ENCODE results near the gene B3GALT6. TPM values are rescaled to one million over a fixed set of nuclear protein-coding genes. Genes with fewer than 3 reads are reported as not detected.

The B3GALT6 gene
- total and polyA plus RNA-seq, 11 donors: 6.7 to 21.4 (median 11.2) TPM

DNA sequence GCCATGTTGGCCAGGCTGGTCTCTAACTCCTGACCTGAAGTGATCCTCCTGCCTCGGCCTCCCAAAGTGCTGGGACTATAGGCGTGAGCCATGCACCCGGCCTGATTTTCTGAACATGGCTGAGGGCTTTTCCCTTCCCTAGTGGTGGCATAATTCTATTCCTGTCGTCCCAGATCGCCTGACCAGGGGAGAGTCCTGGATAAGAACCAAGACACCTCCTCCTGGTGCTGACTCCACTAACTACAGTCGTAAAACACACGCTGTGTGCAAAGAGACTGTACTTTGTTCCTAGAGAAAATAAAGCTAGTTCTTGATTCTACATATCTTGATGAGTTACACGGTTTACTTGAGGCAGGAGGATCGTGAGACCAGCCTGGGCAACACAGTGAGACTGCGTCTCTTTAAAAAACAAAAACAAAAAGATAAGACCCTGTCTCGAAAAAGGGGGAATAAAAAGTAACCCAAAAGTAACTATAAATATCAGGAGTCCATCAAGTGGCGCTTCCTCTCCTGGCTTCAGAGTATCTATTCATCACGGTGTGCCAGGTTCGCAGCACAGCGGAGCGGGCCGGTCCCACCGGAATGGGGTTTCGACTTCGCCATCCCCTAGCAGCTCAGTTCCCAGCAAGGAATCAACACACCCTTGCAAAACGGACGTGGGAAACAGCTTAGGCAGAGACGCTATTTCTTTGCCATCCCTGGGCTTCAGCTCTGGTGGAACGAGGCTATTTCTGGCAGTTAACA is 1.2 kb upstream of the B3GALT6 start:
- intact Hi-C loops (cut with DNase I): loop anchor here in 6 of 10 donors (1.0 to 10.0 kb wide), 5 partner anchors 41 to 114 kb away; partner anchors contain the start of genes C1orf159 (in 2 of the 6) and UBE2J2 (in 2 of the 6)

DNA sequence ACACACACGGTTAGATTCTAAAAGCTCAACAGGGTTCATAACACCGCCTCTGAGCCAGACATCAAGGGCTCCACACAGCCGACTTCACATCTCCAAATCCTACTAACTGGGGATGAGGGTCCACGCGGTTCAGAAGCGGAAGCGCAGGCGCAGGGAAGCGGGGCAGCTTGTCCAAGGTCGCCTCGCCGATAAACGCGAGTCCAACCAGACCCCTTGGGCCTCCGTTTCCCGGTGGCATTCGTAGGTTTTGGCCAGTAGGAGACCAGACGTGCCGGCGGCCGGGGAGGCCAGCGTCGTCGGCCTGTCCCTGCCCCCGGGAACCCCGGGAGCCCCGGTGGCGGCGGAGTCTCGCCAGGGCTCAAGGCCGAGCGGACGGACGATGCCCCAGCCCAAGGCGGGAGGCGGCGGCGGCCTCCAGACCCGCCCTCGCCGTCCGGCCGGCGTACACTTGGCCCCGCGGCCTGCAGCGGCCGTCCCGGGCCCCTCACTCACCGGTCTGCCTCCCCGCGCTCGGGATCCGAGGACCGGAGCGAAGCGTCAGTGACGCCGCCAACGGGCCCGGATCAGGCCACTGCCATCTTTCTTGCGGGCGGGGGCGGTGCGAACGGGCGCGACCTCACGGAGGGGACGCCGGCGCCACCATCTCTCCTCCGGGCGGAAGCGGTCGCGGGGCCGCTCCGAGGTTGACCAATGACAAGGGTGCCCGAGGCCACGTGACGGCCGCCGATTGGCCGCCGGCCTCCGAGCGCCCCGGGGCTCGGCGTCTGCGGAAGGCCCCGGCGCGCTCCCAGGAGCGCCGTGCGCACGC is 433 bp upstream of the B3GALT6 start, which contains the start of gene SDF4:
SDF4 (minus strand) TSS at position 602 of the 808 bp plus-strand sequence. CDS start 3,229 bp downstream, outside the sequence.
- Histone ChIP-seq H3K36me3 (peaks cover 0 to 38% (median 22%) of the 10 kb centered on the region in 9 donors), H3K9me3 (no peaks in the 10 kb centered on the region), H3K27me3 (no peaks in the 10 kb centered on the region), H3K4me1 (peaks cover 8 to 49% (median 31%) of the 10 kb centered on the region in 12 donors), H3K27ac (peak within 1 kb of the TSS; percentile 92 to 99 (median 97)), H3K4me3 (peak within 1 kb of the TSS; percentile 81 to 100 (median 98))
- DNase-seq (peak; percentile 97 to 99 (median 98)), ATAC-seq (peak; percentile 96 to 98 (median 97))
- intact Hi-C loops (cut with DNase I): loop anchor here in 6 of 10 donors (1.0 to 10.0 kb wide), 6 partner anchors 41 to 114 kb away; partner anchors contain the start of genes UBE2J2 (in 3 of the 6) and C1orf159 (in 2 of the 6)
- WGBS, 4 donors: 0% methylated on average over 18 to 99 of the region's 99 CpGs
- no peak for TF ChIP-seq POLR2A (IDR thresholded peaks at IDR 0.05)
- TF ChIP-seq, protein P1, sequence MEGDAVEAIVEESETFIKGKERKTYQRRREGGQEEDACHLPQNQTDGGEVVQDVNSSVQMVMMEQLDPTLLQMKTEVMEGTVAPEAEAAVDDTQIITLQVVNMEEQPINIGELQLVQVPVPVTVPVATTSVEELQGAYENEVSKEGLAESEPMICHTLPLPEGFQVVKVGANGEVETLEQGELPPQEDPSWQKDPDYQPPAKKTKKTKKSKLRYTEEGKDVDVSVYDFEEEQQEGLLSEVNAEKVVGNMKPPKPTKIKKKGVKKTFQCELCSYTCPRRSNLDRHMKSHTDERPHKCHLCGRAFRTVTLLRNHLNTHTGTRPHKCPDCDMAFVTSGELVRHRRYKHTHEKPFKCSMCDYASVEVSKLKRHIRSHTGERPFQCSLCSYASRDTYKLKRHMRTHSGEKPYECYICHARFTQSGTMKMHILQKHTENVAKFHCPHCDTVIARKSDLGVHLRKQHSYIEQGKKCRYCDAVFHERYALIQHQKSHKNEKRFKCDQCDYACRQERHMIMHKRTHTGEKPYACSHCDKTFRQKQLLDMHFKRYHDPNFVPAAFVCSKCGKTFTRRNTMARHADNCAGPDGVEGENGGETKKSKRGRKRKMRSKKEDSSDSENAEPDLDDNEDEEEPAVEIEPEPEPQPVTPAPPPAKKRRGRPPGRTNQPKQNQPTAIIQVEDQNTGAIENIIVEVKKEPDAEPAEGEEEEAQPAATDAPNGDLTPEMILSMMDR (IDR thresholded peaks at IDR 0.05): no peak

More for the DNA sequence above, 1.2 kb upstream of the B3GALT6 start:
- peaks cover 0 to 44% (median 27%) of the 10 kb centered on the region in 9 donors for H3K36me3 ChIP-seq
- ATAC-seq (peak in 2 of 4 donors; percentile 2 to 29), DNase-seq (no peak)
- no peaks in the 10 kb centered on the region for H3K9me3 ChIP-seq
- TF ChIP-seq, protein P1 (IDR thresholded peaks at IDR 0.05): peak in 4 of 12 donors; percentile 13 to 15 (median 14)
- no peak for TF ChIP-seq POLR2A (IDR thresholded peaks at IDR 0.05)
- peak overlapping the region; percentile 81 to 100 (median 98) for H3K4me3 ChIP-seq
- WGBS, 4 donors: 10 to 11% (median 10%) methylated on average over 24 of the region's 24 CpGs
- peaks cover 8 to 55% (median 31%) of the 10 kb centered on the region in 12 donors for H3K4me1 ChIP-seq
- peak overlapping the region; percentile 92 to 99 (median 97) for H3K27ac ChIP-seq
- H3K27me3 ChIP-seq: no peaks in the 10 kb centered on the region

DNA sequence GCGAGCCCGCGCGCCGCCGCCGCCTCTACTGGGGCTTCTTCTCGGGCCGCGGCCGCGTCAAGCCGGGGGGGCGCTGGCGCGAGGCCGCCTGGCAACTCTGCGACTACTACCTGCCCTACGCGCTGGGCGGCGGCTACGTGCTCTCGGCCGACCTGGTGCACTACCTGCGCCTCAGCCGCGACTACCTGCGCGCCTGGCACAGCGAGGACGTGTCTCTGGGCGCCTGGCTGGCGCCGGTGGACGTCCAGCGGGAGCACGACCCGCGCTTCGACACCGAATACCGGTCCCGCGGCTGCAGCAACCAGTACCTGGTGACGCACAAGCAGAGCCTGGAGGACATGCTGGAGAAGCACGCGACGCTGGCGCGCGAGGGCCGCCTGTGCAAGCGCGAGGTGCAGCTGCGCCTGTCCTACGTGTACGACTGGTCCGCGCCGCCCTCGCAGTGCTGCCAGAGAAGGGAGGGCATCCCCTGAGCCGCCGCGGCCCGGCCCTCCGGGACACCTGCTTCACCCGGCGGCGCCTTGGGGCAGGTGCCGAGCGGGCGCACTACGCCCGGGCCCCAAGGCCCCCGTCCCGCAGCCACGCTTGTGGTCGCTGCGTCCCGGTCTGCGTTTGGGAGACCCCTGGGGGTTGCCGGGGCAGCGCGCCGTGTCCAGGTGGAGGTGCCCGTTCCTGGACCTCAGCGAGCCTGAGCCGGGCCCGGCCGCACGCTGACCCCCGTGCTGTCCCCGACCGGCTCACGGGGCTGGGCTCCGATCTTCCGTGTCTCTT is 944 bp downstream of the B3GALT6 start:
- Histone ChIP-seq H3K9me3 (no peaks in the 10 kb centered on the region), H3K4me1 (peaks cover 8 to 55% (median 34%) of the 10 kb centered on the region in 12 donors), H3K36me3 (peaks cover 0 to 24% (median 9%) of the 10 kb centered on the region in 9 donors), H3K4me3 (peak overlapping the region in 10 of 12 donors; percentile 21 to 98 (median 50)), H3K27me3 (peaks cover 0 to 10% (median under 1%) of the 10 kb centered on the region in 9 donors), H3K27ac (peak overlapping the region in 2 of 12 donors; percentile 27 to 46)
- TF ChIP-seq, protein P1 (IDR thresholded peaks at IDR 0.05): no peak
- no peak for TF ChIP-seq POLR2A (IDR thresholded peaks at IDR 0.05)
- WGBS, 4 donors: 77 to 85% (median 81%) methylated on average over 82 to 98 of the region's 98 CpGs
- intact Hi-C loops (cut with DNase I): loop anchor here in 6 of 10 donors (2.0 to 10.0 kb wide), 5 partner anchors 39 to 116 kb away; partner anchors contain the start of genes UBE2J2 (in 3 of the 6) and C1orf159 (in 2 of the 6)
- no peak for DNase-seq
- ATAC-seq: no peak
